ENCODE measurements around the gene CCDC191. TPM values are rescaled to one million over a fixed set of nuclear protein-coding genes. Genes with fewer than 3 reads are reported as not detected.

The CCDC191 gene
- total RNA-seq, 1 donor from 2014 or later, result 1.6 TPM

- Histone ChIP-seq H3K36me3 (ENCODE audit: control insufficient read depth, insufficient read depth, low read length) (no peaks in the 10 kb centered on the region), H3K27me3 (ENCODE audit: control insufficient read depth, insufficient read depth, low read length) (no peaks in the 10 kb centered on the region), H3K4me3 (ENCODE audit: low read depth, low read length) (no peak overlapping the region)
- FAIRE-seq (no peak), DNase-seq (ENCODE audit: low read depth) (no peak)
- no peak for TF ChIP-seq CTCF (IDR thresholded peaks at IDR 0.05; ENCODE audit: insufficient read depth, low read length, severe bottlenecking)
Measured at GRCh38 chr3:113977822-113978221, 78.5 kb downstream of the CCDC191 start.

GRCh38 chr3:113968986-113969385 is 87.3 kb downstream of the CCDC191 start:
- DNase-seq (ENCODE audit: low read depth) (peak; percentile 37), FAIRE-seq (peak; percentile 90)
- Histone ChIP-seq H3K4me3 (ENCODE audit: low read depth, low read length) (no peak overlapping the region), H3K36me3 (ENCODE audit: control insufficient read depth, insufficient read depth, low read length) (no peaks in the 10 kb centered on the region), H3K27me3 (ENCODE audit: control insufficient read depth, insufficient read depth, low read length) (no peaks in the 10 kb centered on the region)
- TF ChIP-seq CTCF (IDR thresholded peaks at IDR 0.05; ENCODE audit: insufficient read depth, low read length, severe bottlenecking), result no peak

- Histone ChIP-seq H3K36me3 (ENCODE audit: control insufficient read depth, insufficient read depth, low read length) (no peaks in the 10 kb centered on the region), H3K27me3 (ENCODE audit: control insufficient read depth, insufficient read depth, low read length) (no peaks in the 10 kb centered on the region), H3K4me3 (ENCODE audit: low read depth, low read length) (no peak overlapping the region)
- DNase-seq (ENCODE audit: low read depth), result no peak
- peak; percentile 18 for FAIRE-seq
- no peak for TF ChIP-seq CTCF (IDR thresholded peaks at IDR 0.05; ENCODE audit: insufficient read depth, low read length, severe bottlenecking)
Measured at GRCh38 chr3:113966172-113966571, 90.2 kb downstream of the CCDC191 start.

- H3K27me3 ChIP-seq (ENCODE audit: control insufficient read depth, insufficient read depth, low read length), result no peaks in the 10 kb centered on the region
- TF ChIP-seq CTCF (IDR thresholded peaks at IDR 0.05; ENCODE audit: insufficient read depth, low read length, severe bottlenecking), result no peak
- H3K4me3 ChIP-seq (ENCODE audit: low read depth, low read length), result no peak overlapping the region
- DNase-seq (ENCODE audit: low read depth) (no peak), FAIRE-seq (no peak)
- no peaks in the 10 kb centered on the region for H3K36me3 ChIP-seq (ENCODE audit: control insufficient read depth, insufficient read depth, low read length)
Measured at GRCh38 chr3:113963879-113964278, 92.4 kb downstream of the CCDC191 start.

GRCh38 chr3:113954091-113954685 is 102.1 kb downstream of the CCDC191 start:
- no peak overlapping the region for H3K4me3 ChIP-seq (ENCODE audit: low read depth, low read length)
- no peak for FAIRE-seq
- DNase-seq (ENCODE audit: low read depth), result no peak

More at GRCh38 chr3:113954091-113954685, 102.1 kb downstream of the CCDC191 start:
- Histone ChIP-seq H3K36me3 (ENCODE audit: control insufficient read depth, insufficient read depth, low read length) (no peaks in the 10 kb centered on the region), H3K27me3 (ENCODE audit: control insufficient read depth, insufficient read depth, low read length) (no peaks in the 10 kb centered on the region)
- TF ChIP-seq CTCF (IDR thresholded peaks at IDR 0.05; ENCODE audit: insufficient read depth, low read length, severe bottlenecking), result no peak
